Loucy (cell line): ENCODE measurements around the gene LILRB5.

Experiments used
- EZH2phosphoT487 ChIP-seq: fragments of 200-600 bp; IDR thresholded peaks from 2 replicates; pipeline ENCODE4 v1.6.1; 2018; ENCODE audit warnings: antibody characterized with exemption, mild to moderate bottlenecking, moderate library complexity, borderline replicate concordance
- TF ChIP-seq, protein P1 (sequence below): fragments of 200-600 bp; sonication (generic); conservative IDR thresholded peaks from 2 replicates; pipeline ENCODE4 v1.5.1; 2014; ENCODE audit warnings: mild to moderate bottlenecking, antibody characterized with exemption, low read length

DNA sequence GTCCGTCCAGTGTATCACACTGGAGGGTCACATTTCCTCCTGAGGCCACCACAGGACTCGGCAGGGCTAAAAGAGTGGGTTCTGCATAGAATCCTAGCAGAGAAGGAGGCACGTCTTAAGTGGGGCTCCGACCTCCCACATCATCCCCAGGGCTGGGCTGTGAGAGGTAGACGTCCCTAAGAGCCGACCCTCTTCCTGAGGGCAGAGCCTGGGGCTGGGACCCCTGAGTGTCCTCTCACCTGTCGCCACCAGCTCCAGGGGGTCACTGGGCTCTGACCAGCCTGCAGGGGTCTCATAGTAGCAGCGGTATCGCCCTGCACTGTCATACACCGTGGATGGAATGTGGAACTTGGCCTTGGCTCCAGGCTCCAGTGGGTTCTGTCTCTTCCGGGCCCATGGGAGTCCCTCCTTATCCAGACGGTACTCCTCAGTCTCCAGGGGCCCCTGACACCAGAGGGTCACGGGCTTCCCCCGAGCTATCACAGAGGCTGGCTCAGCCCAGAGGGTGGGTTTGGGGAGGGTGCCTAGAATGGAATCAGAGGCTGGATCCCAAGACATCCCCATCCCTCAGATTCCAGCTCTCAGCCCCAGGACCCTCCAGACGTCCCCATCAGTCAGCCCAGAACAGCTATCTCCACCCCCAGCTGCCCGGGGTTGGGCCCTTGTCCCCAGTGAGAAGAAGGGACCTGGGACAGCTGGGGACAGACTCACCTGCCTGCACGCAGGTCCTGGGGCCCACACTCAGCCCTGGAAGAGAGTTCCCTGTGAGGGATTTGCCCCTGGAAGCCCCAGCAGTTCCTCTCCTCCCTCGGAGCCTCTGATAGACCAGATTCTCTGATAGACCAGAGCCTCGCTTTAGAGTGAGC is 590 bp downstream of the LILRB5 start:
- TF ChIP-seq, protein P1, sequence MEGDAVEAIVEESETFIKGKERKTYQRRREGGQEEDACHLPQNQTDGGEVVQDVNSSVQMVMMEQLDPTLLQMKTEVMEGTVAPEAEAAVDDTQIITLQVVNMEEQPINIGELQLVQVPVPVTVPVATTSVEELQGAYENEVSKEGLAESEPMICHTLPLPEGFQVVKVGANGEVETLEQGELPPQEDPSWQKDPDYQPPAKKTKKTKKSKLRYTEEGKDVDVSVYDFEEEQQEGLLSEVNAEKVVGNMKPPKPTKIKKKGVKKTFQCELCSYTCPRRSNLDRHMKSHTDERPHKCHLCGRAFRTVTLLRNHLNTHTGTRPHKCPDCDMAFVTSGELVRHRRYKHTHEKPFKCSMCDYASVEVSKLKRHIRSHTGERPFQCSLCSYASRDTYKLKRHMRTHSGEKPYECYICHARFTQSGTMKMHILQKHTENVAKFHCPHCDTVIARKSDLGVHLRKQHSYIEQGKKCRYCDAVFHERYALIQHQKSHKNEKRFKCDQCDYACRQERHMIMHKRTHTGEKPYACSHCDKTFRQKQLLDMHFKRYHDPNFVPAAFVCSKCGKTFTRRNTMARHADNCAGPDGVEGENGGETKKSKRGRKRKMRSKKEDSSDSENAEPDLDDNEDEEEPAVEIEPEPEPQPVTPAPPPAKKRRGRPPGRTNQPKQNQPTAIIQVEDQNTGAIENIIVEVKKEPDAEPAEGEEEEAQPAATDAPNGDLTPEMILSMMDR, result no peak
- no peak for TF ChIP-seq EZH2phosphoT487
